BLaER1 (cell line): Measurements from ENCODE around the gene ELP4.

ENCODE experiments used
- H3K27ac ChIP-seq: shearing (Covaris generic); formaldehyde crosslinking; 2 replicates; pipeline ENCODE4 v1.8.1; 2022
- H3K27me3 ChIP-seq: shearing (Covaris generic); formaldehyde crosslinking; 2 replicates; pipeline ENCODE4 v1.8.1; 2022
- H3K36me3 ChIP-seq: shearing (Covaris generic); formaldehyde crosslinking; 2 replicates; pipeline ENCODE4 v1.8.1; 2022
- H3K4me1 ChIP-seq: shearing (Covaris generic); formaldehyde crosslinking; 2 replicates; pipeline ENCODE4 v1.8.1; 2022
- H3K4me2 ChIP-seq: shearing (Covaris generic); formaldehyde crosslinking; 2 replicates; pipeline ENCODE4 v1.8.1; 2022
- H3K4me3 ChIP-seq: shearing (Covaris generic); formaldehyde crosslinking; 2 replicates; pipeline ENCODE4 v1.8.1; 2022
- H3K9ac ChIP-seq: shearing (Covaris generic); formaldehyde crosslinking; 2 replicates; pipeline ENCODE4 v1.8.1; 2022
- H3K9me3 ChIP-seq: shearing (Covaris generic); formaldehyde crosslinking; 2 replicates; pipeline ENCODE4 v1.8.1; 2022
- H4K20me1 ChIP-seq: shearing (Covaris generic); formaldehyde crosslinking; 2 replicates; pipeline ENCODE4 v1.8.1; 2022
- Cebpa-rat ChIP-seq: shearing (Covaris generic); IDR thresholded peaks from 2 replicates; pipeline ENCODE4 v1.8.1; 2022

Gene ELP4

DNA sequence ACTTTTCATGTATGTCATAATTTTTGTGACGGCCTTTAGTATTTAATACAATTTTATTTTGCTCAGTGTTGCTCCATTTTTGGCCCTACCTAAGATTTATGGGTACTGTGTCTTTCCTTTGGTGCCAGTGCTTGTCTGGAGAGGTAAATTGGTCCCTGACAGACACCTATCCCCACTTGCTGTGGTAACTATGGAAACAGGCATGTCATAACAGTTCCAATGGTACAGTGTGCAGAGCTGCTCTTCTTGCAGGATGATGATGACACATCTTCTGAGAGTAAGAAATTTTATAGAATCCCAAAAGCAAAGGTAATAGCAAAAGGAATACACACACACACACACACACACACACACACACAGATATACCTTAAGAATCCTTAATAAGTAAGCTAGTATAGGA is 118.5 kb downstream of the ELP4 start:
- no peak overlapping the region for H3K27ac ChIP-seq
- H3K4me3 ChIP-seq, result no peak overlapping the region
- TF ChIP-seq Cebpa-rat, result no peak
- H3K27me3 ChIP-seq, result no peaks in the 10 kb centered on the region
- H3K4me1 ChIP-seq, result no peaks in the 10 kb centered on the region
- H3K9ac ChIP-seq, result no peak overlapping the region
- H3K4me2 ChIP-seq, result no peak overlapping the region
- no peaks in the 10 kb centered on the region for H4K20me1 ChIP-seq
- H3K36me3 ChIP-seq, result no peaks in the 10 kb centered on the region
- H3K9me3 ChIP-seq, result no peaks in the 10 kb centered on the region

DNA sequence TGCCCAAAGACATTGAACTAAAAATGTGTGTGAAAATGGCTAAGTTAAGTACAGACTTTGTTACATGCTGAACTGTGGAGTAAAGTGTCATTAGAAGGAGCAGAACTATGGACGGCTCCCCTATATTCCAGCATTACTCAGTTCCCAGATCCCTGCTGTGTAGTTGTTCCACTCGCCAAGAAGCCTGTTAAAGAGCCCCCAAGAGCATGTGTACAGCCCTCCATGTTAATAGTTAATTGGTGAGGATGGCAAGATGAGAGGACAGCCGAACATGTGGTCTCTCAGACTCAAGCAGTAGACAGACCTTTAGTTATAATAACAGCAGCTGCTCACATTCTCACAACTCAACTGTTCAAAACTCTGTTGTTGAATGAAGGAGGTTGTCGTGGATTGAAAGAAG is 127.4 kb downstream of the ELP4 start:
- Histone ChIP-seq H3K9me3 (no peaks in the 10 kb centered on the region), H3K9ac (no peak overlapping the region), H3K27me3 (no peaks in the 10 kb centered on the region), H3K27ac (no peak overlapping the region), H3K36me3 (no peaks in the 10 kb centered on the region), H4K20me1 (no peaks in the 10 kb centered on the region), H3K4me2 (no peak overlapping the region), H3K4me3 (no peak overlapping the region), H3K4me1 (no peaks in the 10 kb centered on the region)
- TF ChIP-seq Cebpa-rat, result no peak

DNA sequence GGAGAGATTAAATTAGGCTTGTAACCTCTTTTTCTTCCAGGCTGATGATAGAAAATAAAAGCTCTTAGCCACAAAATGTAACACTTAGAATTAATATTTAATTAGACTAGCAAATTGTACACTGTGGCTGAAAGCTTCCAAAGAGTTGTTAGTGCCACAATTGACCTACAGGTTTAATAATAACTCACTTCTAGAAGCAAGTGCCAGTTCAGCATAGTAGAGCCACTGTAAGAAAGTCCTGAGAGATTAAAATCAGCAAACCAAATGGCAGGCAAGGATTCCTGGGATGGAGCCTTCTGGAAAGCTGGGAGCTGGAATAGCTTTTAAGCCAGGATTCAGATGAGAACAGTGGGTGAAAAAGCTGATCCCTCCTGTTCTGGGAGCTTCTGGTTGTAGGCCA is 131.0 kb downstream of the ELP4 start:
- Histone ChIP-seq H3K9me3 (no peaks in the 10 kb centered on the region), H3K4me3 (no peak overlapping the region), H3K27me3 (no peaks in the 10 kb centered on the region), H4K20me1 (no peaks in the 10 kb centered on the region), H3K4me2 (no peak overlapping the region), H3K4me1 (no peaks in the 10 kb centered on the region), H3K27ac (no peak overlapping the region), H3K9ac (no peak overlapping the region), H3K36me3 (no peaks in the 10 kb centered on the region)
- TF ChIP-seq Cebpa-rat, result no peak

DNA sequence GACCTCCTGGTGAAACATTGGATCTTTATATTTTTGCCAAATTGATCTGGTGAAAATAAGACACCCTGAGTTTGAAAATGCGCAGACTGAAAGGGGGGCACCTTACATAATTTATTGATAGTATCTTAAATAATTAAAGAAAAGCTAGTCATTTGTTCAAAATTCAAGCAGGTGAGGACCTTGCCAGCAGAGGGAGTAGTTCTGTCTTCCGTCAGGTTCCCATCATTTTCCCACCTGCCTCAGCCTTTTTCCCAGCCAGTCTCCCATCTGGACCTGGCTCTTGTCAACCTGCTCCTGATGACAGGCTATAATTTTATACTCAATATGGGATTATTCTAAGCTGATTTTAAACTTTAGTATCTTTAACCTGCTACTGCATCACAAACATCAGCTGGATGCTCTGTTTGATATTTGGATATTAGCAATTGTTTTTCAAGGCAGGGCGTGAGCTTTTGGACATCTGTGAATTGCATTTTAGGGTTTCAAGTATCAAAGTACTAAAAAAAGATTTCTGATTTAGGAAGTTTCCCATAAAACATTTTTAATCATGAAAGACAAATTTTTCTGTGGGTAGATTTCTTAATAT is 132.0 kb downstream of the ELP4 start:
- TF ChIP-seq Cebpa-rat, result no peak
- H3K27me3 ChIP-seq, result no peaks in the 10 kb centered on the region
- no peak overlapping the region for H3K27ac ChIP-seq
- no peaks in the 10 kb centered on the region for H3K9me3 ChIP-seq
- H3K4me3 ChIP-seq, result no peak overlapping the region
- H3K36me3 ChIP-seq, result no peaks in the 10 kb centered on the region
- no peak overlapping the region for H3K9ac ChIP-seq
- H3K4me2 ChIP-seq, result no peak overlapping the region
- H4K20me1 ChIP-seq, result no peaks in the 10 kb centered on the region
- H3K4me1 ChIP-seq, result no peaks in the 10 kb centered on the region

DNA sequence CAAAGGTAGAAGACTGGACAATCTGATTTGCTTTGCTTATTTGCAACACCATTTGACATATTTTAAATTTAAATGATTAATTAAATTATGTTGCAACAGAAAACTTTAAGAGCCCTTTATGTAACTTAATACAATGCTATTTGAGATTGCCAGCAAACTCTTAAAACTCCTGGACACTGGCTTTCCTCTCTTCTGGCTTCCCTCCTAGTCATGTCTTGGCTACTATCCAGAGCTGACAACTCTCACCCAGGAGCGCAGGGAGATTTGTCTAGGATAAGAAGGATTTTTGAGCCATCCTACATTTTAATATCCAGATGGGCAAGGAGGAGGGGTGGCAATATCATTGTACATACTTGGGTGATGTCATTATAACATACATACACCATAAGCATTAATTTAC is 134.3 kb downstream of the ELP4 start:
- Histone ChIP-seq H3K4me3 (no peak overlapping the region), H3K4me1 (no peaks in the 10 kb centered on the region), H3K9me3 (no peaks in the 10 kb centered on the region), H3K4me2 (no peak overlapping the region), H3K9ac (no peak overlapping the region), H3K27ac (no peak overlapping the region), H3K36me3 (no peaks in the 10 kb centered on the region), H3K27me3 (no peaks in the 10 kb centered on the region), H4K20me1 (no peaks in the 10 kb centered on the region)
- no peak for TF ChIP-seq Cebpa-rat

DNA sequence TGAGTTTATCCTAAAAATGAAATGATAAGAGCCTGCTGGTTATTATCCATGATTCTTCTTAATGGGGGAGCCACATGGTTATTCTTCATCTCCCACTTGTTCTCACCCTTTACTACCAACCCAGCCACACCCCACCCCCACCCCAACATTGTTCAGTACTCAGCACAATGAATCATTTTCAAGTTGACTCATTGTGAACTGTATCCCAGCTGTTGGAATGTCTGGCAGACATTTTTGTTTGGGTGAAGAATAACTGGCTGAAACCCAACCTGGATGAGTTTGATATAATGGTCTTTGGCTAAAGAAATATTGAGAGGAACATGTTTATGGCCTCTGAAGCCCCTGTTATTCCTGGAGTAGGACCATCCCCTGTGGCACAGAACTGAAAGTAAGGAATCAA is 136.2 kb downstream of the ELP4 start:
- Histone ChIP-seq H3K4me1 (no peaks in the 10 kb centered on the region), H3K27me3 (no peaks in the 10 kb centered on the region), H3K9ac (no peak overlapping the region), H3K4me3 (no peak overlapping the region), H3K4me2 (no peak overlapping the region), H4K20me1 (no peaks in the 10 kb centered on the region), H3K27ac (no peak overlapping the region), H3K36me3 (no peaks in the 10 kb centered on the region), H3K9me3 (no peaks in the 10 kb centered on the region)
- TF ChIP-seq Cebpa-rat, result no peak

DNA sequence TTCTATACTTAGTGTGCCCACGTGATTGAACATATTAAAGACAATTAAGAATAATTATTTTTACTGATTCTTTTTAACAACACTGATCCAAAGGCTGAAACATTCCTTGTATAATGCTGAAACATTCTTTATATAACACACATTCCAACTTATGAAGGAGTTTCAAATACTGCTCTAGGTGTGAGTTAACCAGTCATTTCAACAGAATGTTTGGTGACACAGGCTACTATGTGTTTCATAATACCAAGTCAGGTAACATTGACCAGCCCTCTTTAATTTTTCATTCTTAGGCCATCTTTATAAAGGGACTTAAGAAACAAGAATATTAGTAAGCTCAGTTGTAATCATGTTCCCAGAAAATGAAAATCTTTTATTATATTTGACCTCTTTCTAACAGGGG is 136.6 kb downstream of the ELP4 start:
- H3K4me2 ChIP-seq, result no peak overlapping the region

DNA sequence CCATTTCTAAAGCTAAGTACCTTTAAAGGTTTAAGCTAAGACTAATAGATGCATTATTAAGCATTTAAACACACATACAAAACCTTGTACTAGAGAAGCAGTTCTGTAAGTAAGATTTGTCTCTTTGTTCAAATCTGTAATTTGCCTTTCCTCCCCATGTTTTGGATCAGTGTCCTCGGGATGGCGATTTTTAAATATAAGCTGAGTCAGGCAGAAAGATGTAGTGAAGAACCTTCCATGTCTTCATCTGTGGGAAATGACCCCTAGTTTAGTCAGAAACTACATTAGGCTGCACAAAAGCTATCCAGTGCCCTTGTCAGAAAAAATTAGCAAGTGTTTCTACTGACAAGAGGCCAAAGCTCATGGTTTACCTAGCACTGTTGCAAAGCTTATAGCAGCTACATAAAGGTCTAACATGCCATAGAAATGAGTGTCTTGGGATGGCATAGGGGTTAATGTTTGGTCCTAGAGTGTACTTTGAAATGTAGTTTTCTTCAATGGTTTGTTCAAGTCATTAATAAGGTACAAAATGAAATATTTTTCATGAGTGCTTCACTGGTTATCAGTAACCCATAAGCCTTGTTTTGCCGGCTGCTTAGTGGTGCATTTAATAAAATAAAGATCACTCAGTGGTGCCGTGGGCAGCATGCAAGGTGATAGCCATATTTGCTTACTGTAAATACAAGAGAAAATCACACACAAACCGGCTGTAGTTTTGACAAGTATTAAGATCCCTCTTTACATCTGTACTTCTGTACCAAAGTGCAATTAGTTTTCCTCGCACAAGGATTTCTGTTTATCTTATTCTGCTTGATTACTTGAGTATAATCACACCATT is 139.8 kb downstream of the ELP4 start:
- Histone ChIP-seq H3K9me3 (no peaks in the 10 kb centered on the region), H3K9ac (no peak overlapping the region), H3K27ac (no peak overlapping the region), H3K4me1 (no peaks in the 10 kb centered on the region), H4K20me1 (no peaks in the 10 kb centered on the region), H3K4me3 (no peak overlapping the region), H3K36me3 (0 out of 2 replicates have a peak, but pooled peaks cover 5% of the 10 kb centered on the region), H3K27me3 (no peaks in the 10 kb centered on the region), H3K4me2 (no peak overlapping the region)
- TF ChIP-seq Cebpa-rat, result no peak

More for the DNA sequence above, 136.6 kb downstream of the ELP4 start:
- Histone ChIP-seq H4K20me1 (no peaks in the 10 kb centered on the region), H3K9ac (no peak overlapping the region), H3K27me3 (no peaks in the 10 kb centered on the region), H3K36me3 (0 out of 2 replicates have a peak, but pooled peaks cover 4% of the 10 kb centered on the region), H3K27ac (no peak overlapping the region), H3K4me3 (no peak overlapping the region), H3K9me3 (no peaks in the 10 kb centered on the region), H3K4me1 (no peaks in the 10 kb centered on the region)
- TF ChIP-seq Cebpa-rat, result no peak

DNA sequence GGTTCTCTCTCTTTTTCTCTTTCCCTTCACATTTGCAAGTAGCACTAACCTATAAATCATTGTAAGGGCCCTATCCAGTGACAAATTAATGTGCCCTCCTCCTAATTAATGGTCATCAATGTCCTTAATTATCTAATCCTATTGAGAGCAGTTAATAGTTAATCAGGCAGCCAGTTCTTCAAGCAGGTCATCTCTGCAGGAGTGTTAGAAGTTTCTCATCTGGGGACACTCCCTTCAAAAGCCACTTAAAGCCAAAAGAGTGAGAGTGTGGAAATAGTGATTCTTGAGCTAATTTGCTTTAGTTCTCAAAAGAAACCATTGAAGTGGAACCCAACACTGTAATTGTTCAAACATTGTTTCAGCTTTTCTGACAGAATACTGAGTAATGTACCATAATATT is 141.6 kb downstream of the ELP4 start:
- no peak for TF ChIP-seq Cebpa-rat
- Histone ChIP-seq H3K4me2 (no peak overlapping the region), H3K36me3 (0 out of 2 replicates have a peak, but pooled peaks cover 5% of the 10 kb centered on the region)

DNA sequence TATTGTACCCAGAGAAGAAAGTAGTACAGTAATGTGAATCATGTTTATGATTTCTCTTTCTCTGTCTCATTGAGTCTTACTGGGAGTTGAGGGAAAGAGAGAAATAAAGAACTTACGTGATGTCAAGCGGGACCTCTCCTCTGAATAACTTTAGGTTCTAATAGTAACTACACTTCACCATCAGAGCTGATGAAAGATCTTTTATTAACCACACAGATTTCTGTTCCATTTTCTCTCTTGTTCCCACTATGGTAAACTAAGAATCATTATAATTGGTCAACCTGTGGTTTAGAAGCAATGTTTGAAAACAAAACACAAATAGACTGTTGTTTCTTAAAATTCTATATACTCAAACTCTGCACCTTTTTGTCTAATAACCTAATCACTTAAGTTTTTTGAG is 142.3 kb downstream of the ELP4 start:
- no peaks in the 10 kb centered on the region for H4K20me1 ChIP-seq
- no peak for TF ChIP-seq Cebpa-rat
- H3K4me2 ChIP-seq, result no peak overlapping the region

More for the DNA sequence above, 141.6 kb downstream of the ELP4 start:
- Histone ChIP-seq H3K4me3 (no peak overlapping the region), H3K27ac (no peak overlapping the region), H4K20me1 (no peaks in the 10 kb centered on the region), H3K9ac (no peak overlapping the region), H3K27me3 (no peaks in the 10 kb centered on the region), H3K4me1 (no peaks in the 10 kb centered on the region), H3K9me3 (no peaks in the 10 kb centered on the region)

More for the DNA sequence above, 142.3 kb downstream of the ELP4 start:
- H3K9ac ChIP-seq, result no peak overlapping the region
- H3K36me3 ChIP-seq, result 0 out of 2 replicates have a peak, but pooled peaks cover 5% of the 10 kb centered on the region
- H3K27ac ChIP-seq, result no peak overlapping the region
- H3K4me1 ChIP-seq, result no peaks in the 10 kb centered on the region
- H3K4me3 ChIP-seq, result no peak overlapping the region
- H3K9me3 ChIP-seq, result no peaks in the 10 kb centered on the region
- H3K27me3 ChIP-seq, result no peaks in the 10 kb centered on the region
